HG03575 (cell line): ENCODE results near the gene HMGB1.

Experiments
- ATAC-seq: cut with Tn5 transposase; IDR thresholded peaks from one replicate; pipeline ENCODE4 v1.9.1; 2021; ENCODE audit not compliant: unreplicated experiment, insufficient number of reproducible peaks, low FRiP score; ENCODE audit errors: extremely low read depth

Gene HMGB1

GRCh38 chr13:30465593-30466357 is at the start of gene HMGB1:
HMGB1 (minus strand) TSS chr13:30465936; CDS start chr13:30463680, 2,256 bp downstream.
- ATAC-seq = peak; percentile 81

DNA sequence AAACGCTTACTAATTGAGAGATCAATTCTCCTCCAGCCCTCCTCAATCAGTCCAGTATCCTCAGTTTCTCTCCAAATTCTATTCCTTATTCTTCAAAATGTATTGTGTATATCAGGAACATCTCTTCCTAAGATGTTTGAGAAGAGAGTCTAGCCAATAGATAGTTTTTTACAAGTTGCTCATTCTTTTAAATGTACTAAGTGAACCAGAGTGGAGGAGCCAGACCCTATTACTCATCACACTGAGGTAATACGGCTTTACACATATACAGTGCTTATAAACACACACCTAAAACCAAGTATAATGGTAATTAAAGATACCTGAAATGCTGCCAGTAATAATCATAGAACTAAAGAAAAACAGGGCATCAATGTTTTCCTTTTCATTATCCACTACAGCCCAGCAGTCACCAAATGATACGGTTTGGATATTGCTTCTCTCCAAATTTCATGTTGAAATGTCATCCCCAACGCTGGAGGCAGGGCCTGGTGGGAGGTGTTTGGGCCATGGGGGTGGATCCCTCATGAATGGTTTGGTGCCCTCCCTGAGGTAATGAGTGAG is 45.2 kb upstream of the HMGB1 start:
- ATAC-seq = no peak

DNA sequence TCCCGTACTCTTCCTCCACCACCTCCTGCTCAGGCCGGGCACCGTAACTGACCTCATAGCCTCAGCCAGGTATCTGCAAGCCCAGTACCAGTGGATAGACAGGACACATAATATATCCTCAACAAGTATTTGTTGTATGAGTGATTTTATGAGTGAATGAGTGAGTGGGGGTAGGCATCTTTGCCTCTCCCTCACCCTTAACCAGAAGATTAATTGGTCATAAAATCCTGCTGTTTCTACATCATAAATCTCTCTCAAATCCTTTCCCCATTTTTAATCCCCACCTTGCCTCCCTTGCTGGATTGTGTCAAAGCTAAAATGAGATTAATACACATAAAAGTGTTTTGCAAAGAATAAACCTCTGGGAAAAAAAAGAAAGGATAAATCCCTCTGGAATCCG is 44.4 kb upstream of the HMGB1 start:
- ATAC-seq = no peak

GRCh38 chr13:30509254-30510050 is 43.7 kb upstream of the HMGB1 start:
- ATAC-seq = no peak

GRCh38 chr13:30504081-30504480 is 38.3 kb upstream of the HMGB1 start:
- no peak for ATAC-seq

DNA sequence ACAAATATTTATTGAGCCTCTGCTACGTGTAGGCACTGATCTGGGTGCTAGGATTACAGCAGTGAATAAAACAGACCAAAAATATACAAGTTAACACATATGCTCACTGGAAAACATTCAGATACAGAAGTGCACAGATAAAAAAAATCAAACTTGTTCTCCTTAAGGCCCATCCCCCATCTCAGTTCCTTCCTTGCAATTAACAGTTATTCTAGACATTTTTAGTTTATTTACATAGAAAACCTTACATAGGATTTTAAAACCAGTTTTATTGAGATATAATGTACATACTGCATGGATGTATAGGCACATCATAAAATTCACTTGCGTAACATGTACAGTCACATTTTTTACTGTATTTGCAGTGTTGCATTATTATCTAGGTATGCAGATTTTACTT is 36.5 kb upstream of the HMGB1 start:
- no peak for ATAC-seq

- no peak for ATAC-seq
These were observed 33.6 kb upstream of the HMGB1 start for GRCh38 chr13:30499338-30499737.

DNA sequence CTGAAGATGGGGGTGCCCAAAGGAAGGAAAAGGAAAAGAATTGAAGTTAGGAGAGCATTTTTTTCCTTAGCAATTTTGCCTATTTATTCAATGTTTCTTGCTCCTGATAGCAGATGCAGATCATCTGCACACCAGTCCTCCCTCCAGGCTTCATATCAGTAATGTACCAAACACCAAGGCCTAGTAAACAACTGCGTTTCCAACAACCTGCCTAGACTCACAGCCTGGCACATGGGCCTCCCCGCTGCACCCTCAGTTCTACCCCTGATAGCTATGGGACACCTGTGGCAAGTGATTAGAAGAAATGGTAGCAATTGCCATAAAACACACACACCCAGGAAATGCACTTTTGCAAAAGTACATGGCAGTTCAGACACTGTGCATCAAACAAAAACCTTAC is 30.4 kb upstream of the HMGB1 start:
- ATAC-seq = no peak

DNA sequence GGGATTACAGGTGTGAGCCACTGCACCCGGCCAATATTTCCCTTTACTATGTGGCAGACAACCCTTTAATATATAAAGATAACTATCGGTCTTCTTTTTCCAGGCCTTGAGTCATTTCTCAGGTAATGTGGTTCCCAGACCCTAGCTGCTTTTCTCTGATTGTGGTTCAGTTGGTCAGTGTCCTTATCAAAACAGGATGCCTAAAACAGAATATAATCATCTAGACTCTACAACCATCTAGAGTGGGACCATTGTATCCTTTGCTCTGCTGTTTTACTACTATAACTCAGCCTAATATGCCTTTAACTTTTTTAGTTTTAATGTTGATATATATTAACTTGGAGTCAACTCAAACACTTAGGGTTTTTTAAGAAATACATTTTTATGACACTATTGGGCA is 30.0 kb upstream of the HMGB1 start:
- no peak for ATAC-seq

GRCh38 chr13:30493658-30494381 is 28.1 kb upstream of the HMGB1 start:
- ATAC-seq = no peak

GRCh38 chr13:30487075-30487470 is 21.3 kb upstream of the HMGB1 start:
- no peak for ATAC-seq

- no peak for ATAC-seq
These were observed 20.7 kb upstream of the HMGB1 start for GRCh38 chr13:30486230-30487074.

DNA sequence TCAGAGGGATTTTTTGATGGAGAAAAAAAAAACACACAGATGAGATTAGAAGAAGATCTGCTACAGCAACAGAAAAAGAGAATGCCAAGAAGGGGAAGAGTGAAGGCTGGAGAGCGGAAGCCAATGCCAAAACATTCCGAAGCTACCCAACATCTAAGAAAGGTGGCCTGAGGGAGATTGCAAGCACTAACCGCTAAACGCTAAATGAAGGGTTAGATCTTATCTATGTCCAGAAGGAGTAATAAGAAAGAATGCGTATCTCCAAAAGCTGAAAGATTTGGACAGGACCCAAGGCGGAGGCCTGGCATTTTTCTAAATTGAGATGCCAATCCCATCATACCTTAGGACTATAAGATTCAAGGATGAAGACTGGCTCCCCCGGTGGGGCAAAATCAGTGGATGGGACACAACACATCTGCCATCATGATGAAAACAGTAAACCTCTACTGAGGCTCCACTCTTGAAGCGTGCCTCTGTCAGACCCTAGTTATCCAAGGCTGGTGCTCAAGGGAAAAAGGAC is 15.6 kb upstream of the HMGB1 start:
- no peak for ATAC-seq

GRCh38 chr13:30480292-30480950 is 14.7 kb upstream of the HMGB1 start:
- no peak for ATAC-seq

GRCh38 chr13:30479883-30480219 is 14.1 kb upstream of the HMGB1 start:
- no peak for ATAC-seq

DNA sequence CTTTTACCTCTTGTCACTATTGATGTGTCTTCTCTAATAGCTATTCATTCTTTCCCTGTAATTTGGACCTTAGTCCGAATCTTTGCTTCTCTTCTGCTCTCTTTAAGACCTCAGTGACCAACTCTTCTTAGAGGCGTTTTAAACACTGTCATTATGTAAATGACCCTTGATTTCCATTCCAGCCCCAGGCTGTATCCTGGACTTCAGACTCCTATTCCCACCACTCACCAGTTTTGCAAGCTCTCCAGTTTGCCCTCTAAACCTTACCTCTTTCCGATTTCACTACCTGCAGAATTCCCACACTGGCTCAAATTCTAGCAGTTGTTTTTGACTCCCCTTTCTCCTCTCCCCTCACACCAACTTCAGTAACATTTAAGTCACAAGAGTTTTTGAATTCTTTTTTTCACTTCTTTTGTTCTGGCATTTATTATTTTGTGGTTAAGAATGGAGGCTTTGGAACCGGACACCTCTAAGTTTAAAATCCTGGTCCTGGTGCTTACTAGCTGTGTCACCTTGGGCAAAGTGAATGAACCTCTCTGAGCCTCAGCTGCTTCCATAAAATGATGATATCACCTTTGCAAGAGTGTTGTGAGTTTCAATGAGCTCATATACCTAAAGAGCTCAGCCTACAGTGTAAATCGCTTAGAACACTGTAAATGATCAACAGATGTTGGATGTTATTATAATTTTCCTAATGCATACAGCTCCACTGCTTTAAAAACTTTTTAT is 13.6 kb upstream of the HMGB1 start:
- no peak for ATAC-seq

- ATAC-seq = peak; percentile 92
These were observed 11.8 kb upstream of the HMGB1 start for GRCh38 chr13:30477346-30478195.
